ENCODE results near the gene MRTFB.

DNA sequence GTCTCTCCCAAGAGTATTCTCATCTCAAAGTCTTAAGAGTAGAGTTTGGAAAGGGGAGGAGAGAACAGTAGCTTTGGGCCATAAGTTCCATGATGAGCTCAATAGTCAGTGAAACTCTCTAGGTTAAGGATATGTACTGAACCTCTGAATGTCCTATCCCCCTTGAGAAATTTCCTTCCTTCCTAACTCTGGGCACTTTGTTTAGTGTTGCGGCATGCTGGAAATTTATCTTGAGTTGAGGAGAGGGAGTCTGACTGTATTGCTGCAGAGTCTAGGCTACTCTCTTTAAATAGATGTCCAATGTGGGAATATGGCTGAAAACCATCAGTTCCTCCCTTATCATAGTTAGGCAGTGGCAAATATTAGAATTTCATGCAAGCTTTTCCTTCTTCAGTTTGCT lies 16.1 kb downstream of the MRTFB start:
- TF ChIP-seq CTCF (IDR thresholded peaks at IDR 0.05; ENCODE audit: extremely low read depth in 1 of 2, insufficient read depth in 1 of 2, low read depth in 1 of 2, low read length in 2 of 2), result no peak
- no peak for TF ChIP-seq EZH2 (IDR thresholded peaks at IDR 0.05; ENCODE audit: borderline replicate concordance, low read depth, low read length, severe bottlenecking)
- no peak for TF ChIP-seq POLR2A (IDR thresholded peaks at IDR 0.05; ENCODE audit: low read depth, low read length)
- TF ChIP-seq JUN (IDR thresholded peaks at IDR 0.05; ENCODE audit: borderline replicate concordance, insufficient read depth, insufficient read length, low read depth), result no peak
- no peak for TF ChIP-seq POLR2AphosphoS5 (IDR thresholded peaks at IDR 0.05; ENCODE audit: insufficient read depth, low read depth, low read length)

Measured in endothelial cell of umbilical vein (primary cell).